ENCODE data around the gene CAPN10.

Gene CAPN10

DNA sequence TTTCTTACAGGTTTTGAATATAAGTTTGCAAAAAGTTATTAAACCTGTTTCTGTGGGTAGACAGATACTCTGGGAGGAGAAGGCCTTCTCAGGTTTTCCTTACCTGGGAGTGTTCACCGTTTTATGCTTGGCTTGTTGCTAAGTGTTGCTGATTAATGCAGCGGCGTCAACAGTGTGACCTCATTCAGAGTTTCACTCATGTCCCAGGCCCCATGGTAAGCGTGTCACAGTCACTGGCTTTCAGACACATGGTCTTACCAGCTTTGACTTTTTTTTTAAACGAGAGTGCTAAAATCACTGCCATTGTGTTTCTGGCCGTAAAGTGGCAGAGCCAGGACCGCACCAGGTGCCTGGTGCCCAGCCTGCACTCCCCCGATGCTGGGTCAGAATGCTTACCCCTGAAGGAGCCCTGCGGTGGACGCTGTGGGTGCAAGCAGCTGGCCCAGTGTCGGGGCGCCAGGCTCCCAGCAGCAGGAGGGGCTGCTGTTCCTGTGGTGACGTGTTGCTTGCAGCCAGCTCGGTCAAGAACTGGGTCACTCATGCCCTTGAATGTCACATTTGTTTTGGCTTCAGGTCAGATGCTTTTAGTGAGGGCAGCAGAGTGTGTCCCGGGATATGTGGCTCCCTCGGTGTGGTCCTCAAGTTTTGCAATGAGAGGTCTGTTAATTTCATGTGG is 3.5 kb downstream of the CAPN10 start:
- Histone ChIP-seq H3K27ac (no peak overlapping the region), H3K4me2 (ENCODE audit: low read length) (no peak overlapping the region), H3K9me3 (ENCODE audit: control insufficient read depth, low read length) (no peaks in the 10 kb centered on the region), H2AFZ (no peak overlapping the region), H3K4me3 (ENCODE audit: low read depth, low read length) (no peak overlapping the region), H3K36me3 (ENCODE audit: control insufficient read depth, insufficient read depth, low read length) (no peaks in the 10 kb centered on the region), H3K79me2 (peaks cover 34% of the 10 kb centered on the region), H3K9ac (no peak overlapping the region), H3K4me1 (peaks cover 12% of the 10 kb centered on the region), H3K27me3 (ENCODE audit: control insufficient read depth, insufficient read depth, low read length) (no peaks in the 10 kb centered on the region)
- TF ChIP-seq, protein P1, sequence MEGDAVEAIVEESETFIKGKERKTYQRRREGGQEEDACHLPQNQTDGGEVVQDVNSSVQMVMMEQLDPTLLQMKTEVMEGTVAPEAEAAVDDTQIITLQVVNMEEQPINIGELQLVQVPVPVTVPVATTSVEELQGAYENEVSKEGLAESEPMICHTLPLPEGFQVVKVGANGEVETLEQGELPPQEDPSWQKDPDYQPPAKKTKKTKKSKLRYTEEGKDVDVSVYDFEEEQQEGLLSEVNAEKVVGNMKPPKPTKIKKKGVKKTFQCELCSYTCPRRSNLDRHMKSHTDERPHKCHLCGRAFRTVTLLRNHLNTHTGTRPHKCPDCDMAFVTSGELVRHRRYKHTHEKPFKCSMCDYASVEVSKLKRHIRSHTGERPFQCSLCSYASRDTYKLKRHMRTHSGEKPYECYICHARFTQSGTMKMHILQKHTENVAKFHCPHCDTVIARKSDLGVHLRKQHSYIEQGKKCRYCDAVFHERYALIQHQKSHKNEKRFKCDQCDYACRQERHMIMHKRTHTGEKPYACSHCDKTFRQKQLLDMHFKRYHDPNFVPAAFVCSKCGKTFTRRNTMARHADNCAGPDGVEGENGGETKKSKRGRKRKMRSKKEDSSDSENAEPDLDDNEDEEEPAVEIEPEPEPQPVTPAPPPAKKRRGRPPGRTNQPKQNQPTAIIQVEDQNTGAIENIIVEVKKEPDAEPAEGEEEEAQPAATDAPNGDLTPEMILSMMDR (IDR thresholded peaks at IDR 0.05): no peak

DNA sequence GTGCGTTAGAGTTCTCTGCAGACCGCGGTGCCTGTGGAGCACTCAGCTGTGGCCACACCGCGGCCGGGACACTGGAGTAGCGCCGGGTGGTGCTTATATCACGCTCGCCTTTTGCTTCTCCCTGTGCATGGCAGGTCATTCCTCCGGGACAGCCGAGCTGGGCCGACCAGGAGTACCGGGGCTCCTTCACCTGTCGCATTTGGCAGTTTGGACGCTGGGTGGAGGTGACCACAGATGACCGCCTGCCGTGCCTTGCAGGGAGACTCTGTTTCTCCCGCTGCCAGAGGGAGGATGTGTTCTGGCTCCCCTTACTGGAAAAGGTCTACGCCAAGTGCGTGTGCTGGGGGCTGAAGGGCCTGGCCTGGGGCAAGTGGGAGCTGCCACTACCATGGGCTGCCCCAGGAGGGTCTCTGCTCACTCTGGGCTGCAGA is 4.2 kb downstream of the CAPN10 start:
- no peak overlapping the region for H3K9ac ChIP-seq
- H3K79me2 ChIP-seq: peaks cover 27% of the 10 kb centered on the region
- no peaks in the 10 kb centered on the region for H3K9me3 ChIP-seq (ENCODE audit: control insufficient read depth, low read length)
- no peak overlapping the region for H3K4me3 ChIP-seq (ENCODE audit: low read depth, low read length)
- no peak overlapping the region for H3K27ac ChIP-seq
- H3K4me2 ChIP-seq (ENCODE audit: low read length): no peak overlapping the region
- H3K36me3 ChIP-seq (ENCODE audit: control insufficient read depth, insufficient read depth, low read length): no peaks in the 10 kb centered on the region
- H3K4me1 ChIP-seq: peaks cover 6% of the 10 kb centered on the region
- H2AFZ ChIP-seq: no peak overlapping the region
- H3K27me3 ChIP-seq (ENCODE audit: control insufficient read depth, insufficient read depth, low read length): no peaks in the 10 kb centered on the region
- TF ChIP-seq, protein P1 (IDR thresholded peaks at IDR 0.05): no peak

DNA sequence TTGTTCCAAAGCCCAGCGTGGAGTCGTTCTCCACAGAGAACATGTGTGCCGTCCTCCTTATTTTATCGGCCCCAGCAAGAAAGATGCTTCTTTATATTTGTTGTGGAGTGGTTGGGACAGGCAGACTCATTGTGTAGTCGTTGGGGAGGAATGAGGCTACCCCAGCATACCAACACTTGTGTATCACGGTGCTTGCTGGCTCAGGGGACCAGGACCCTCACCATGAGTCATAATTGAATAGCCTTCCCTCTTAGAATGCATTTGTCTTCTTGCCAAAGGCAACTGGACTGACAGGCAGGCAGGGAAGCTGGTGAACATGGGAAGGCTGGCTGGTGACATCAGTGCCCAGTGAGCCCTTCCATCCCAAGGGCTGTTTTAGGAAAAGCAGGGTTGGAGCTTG is 4.7 kb downstream of the CAPN10 start:
- Histone ChIP-seq H3K79me2 (peaks cover 23% of the 10 kb centered on the region), H3K9me3 (ENCODE audit: control insufficient read depth, low read length) (no peaks in the 10 kb centered on the region), H3K27ac (no peak overlapping the region), H3K4me1 (peaks cover 6% of the 10 kb centered on the region), H3K36me3 (ENCODE audit: control insufficient read depth, insufficient read depth, low read length) (no peaks in the 10 kb centered on the region), H3K4me3 (ENCODE audit: low read depth, low read length) (no peak overlapping the region), H3K27me3 (ENCODE audit: control insufficient read depth, insufficient read depth, low read length) (no peaks in the 10 kb centered on the region), H2AFZ (no peak overlapping the region), H3K4me2 (ENCODE audit: low read length) (no peak overlapping the region), H3K9ac (no peak overlapping the region)
- TF ChIP-seq, protein P1 (IDR thresholded peaks at IDR 0.05): no peak

DNA sequence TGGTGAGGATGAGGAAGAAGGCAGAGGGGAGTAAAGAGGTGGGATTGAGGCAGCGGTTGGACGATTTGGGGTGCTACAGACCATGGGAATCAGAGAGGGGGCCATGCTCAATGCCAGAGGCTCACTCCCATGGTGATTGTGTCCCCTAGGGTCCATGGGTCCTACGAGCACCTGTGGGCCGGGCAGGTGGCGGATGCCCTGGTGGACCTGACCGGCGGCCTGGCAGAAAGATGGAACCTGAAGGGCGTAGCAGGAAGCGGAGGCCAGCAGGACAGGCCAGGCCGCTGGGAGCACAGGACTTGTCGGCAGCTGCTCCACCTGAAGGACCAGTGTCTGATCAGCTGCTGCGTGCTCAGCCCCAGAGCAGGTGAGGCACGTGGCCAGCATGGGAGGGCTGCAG is 5.2 kb downstream of the CAPN10 start:
- Histone ChIP-seq H3K4me3 (ENCODE audit: low read depth, low read length) (no peak overlapping the region), H3K27ac (no peak overlapping the region), H3K4me1 (peaks cover 6% of the 10 kb centered on the region), H3K36me3 (ENCODE audit: control insufficient read depth, insufficient read depth, low read length) (no peaks in the 10 kb centered on the region), H3K27me3 (ENCODE audit: control insufficient read depth, insufficient read depth, low read length) (no peaks in the 10 kb centered on the region), H2AFZ (no peak overlapping the region), H3K4me2 (ENCODE audit: low read length) (no peak overlapping the region), H3K9ac (no peak overlapping the region), H3K79me2 (peaks cover 23% of the 10 kb centered on the region), H3K9me3 (ENCODE audit: control insufficient read depth, low read length) (no peaks in the 10 kb centered on the region)
- TF ChIP-seq, protein P1 (IDR thresholded peaks at IDR 0.05): no peak
